ENCODE data around the gene GRPEL1.

Gene GRPEL1

DNA sequence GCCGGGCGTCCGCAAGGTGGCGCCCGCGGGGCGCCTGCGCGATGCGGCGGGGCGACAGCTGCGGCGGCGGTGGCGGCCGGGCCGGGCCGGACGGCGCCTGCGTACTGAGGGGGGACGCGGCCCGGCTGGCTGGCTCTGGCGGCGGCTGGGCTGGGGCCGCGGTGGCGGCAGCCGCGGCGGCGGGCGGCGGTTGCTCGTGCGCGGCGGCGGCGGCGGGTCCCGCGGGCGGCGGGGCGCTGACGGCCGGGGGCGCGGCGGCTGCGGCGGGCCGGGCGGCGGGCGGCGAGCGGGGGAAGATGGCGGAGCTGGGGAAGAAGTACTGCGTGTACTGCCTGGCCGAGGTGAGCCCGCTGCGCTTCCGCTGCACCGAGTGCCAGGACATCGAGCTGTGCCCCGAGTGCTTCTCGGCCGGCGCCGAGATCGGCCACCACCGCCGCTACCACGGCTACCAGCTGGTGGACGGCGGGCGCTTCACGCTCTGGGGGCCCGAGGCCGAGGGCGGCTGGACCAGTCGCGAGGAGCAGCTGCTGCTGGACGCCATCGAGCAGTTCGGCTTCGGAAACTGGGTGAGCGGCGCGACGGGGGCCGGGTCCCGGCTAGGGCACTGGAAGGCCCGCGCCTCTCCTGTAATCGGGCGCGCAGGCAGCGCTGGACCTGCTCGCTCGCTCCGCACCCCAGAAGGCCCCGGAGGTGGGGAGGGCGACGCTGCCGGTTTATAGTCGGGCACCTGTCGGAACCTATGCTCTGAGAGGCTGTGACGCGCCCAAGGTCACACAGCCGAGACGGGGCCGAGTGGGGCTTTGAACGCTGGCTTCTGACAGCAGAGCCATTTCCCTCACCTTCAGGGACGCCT is 24.4 kb downstream of the GRPEL1 start, which contains the start of gene TADA2B:
TADA2B (plus strand) TSS at position 89 of the 853 bp plus-strand sequence; CDS start at position 297, 208 bp downstream.
- no peak for FAIRE-seq

GRCh38 chr4:7042503-7043283 is 25.2 kb downstream of the GRPEL1 start:
- FAIRE-seq: peak; percentile 72

DNA sequence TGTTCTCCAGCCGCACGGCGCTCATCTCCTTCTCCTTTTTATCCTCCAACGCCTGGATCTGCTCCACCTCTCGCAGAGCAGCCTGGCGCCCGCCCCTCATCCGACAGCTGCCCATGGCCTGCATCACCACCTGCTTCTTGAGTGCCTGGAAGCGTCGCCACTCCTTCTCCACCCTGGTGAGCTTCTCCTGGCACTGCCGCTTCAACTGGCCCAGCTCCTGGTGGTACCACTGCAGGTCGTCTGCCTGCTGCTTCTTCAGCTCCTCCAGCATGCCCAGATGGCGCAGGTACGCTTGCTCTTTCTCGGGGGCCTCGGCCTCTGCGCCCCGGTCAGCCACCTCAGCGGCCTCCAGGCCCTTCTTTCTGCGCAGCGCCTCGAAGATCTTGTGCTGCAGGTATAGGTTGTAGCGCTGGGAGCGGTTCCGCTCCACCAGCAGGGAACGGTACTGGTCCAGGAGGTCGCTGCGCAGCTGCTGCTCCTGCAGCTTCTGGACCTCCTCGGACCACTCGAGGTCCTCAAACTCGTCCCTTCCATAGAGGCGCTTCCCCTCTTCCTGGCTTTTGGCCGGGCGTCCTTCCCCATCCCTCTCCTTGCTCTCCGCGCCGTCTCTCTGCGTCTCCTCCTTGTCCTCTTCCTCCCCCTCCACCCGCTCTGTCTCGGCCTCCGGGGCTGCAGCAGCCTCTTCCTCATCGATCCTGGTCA is 25.9 kb downstream of the GRPEL1 start:
- no peak for FAIRE-seq

- no peak for FAIRE-seq
These were observed 26.6 kb downstream of the GRPEL1 start for GRCh38 chr4:7041246-7041645.

GRCh38 chr4:7040765-7041164 is 27.1 kb downstream of the GRPEL1 start:
- FAIRE-seq: no peak

GRCh38 chr4:7037425-7037824 is 30.4 kb downstream of the GRPEL1 start:
- no peak for FAIRE-seq

- FAIRE-seq: no peak
These were observed 33.4 kb downstream of the GRPEL1 start for GRCh38 chr4:7034262-7035081.

- no peak for FAIRE-seq
These were observed 35.3 kb downstream of the GRPEL1 start for GRCh38 chr4:7032596-7032995.

DNA sequence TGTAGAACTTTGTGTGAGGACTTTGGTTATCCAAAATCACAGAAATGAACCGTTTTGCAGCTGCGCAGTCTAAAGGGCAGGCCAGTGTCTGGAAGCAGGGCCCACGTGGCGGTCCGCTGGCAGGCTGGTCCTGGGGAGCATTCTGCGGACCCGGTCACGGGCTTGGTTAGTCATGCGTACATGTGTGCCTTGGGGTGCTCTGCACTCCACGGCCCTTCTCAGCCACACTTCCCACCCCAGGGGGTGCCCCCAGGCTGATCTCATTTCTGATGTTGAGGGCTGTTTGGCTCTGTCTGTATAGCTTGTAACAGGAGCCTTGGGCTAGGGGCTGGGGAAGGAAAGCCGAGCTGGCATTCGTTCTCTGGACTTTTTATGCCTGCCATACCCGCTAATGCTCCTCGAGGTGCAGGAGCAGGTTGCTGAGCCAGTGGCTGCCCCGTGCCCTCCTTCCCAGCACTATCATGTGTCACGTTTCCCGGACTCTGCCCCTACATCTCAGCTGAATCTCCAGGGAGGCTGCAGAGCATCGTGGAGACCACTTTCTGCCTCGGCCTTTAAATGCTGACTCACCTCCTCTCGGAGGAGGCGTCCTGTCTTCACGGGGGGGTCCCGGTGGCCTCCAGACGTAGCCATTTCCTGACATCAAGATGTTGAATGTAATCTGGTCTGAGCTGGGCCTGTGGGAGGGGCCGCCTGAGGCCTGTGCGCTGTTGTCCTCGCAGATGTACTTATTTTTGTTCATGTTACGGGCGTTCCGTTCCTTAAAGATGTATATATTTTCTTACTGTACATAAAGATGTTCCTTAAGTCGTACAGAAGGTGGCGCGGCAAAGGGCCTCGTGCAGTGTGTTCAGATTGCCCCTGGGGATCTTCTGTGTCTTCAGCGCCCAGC is 36.1 kb downstream of the GRPEL1 start:
- no peak for FAIRE-seq

DNA sequence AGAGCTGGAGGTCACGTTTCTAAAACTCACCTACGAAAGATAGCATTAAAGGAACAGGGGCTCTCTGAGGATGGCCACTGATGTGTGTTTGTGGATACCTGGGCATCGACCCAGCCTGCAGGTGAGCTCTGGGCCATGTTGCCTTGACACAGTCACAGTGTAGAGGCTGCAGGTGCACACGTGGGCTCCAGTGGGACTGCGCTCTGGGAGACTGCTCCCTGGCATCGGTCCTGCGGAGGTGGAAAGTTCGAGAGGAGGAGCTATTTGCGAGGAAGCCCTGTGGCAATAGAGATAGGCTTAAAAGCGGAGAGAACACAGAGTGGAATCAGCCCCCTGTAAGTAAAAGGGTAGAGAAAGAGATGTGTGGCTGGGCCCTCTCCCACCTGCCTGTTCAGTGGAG is 37.0 kb downstream of the GRPEL1 start:
- FAIRE-seq: no peak

DNA sequence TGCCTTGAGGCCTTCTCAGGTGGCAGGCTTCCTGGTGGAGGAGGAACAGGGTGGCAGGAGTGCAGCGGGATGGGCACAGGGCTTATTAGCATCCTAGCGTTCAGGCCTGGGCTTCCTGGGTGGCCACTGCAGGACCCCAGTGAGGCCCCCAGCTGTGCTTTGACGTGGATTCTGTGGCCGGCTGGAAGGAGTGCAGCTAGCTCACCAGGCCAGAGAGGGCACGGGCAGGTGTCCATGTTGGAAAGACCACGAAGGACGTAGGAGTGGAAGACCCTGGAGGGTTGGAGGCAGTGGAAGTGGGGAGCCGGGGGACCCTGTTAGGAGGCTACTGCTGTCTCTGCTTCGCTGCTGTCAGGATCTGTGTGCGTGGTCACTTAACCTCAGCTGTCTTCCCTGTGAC is 37.9 kb downstream of the GRPEL1 start:
- FAIRE-seq: no peak

- no peak for FAIRE-seq
These were observed 38.7 kb downstream of the GRPEL1 start for GRCh38 chr4:7029212-7029611.

DNA sequence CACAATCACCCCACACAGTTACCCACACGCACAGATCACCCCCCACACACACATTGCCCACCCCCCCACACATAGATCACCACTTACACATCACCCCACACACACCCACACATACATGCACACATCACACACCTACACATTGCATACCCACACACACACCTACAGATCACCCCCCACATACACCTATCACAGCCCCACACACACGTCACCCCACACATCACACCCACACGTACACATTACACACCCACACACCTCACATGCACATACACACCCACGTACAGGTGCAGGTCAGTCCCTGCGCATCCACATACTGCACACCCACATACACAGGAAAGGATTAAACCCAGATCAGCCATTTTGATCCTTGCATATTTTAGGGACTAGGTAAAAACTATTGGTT is 40.0 kb downstream of the GRPEL1 start:
- no peak for FAIRE-seq

- FAIRE-seq: no peak
These were observed 40.6 kb downstream of the GRPEL1 start for GRCh38 chr4:7027284-7027683.

- no peak for FAIRE-seq
These were observed 41.8 kb downstream of the GRPEL1 start for GRCh38 chr4:7026107-7026506.

GRCh38 chr4:7025040-7025602 is 42.7 kb downstream of the GRPEL1 start:
- FAIRE-seq: no peak

- FAIRE-seq: no peak
These were observed 43.5 kb downstream of the GRPEL1 start for GRCh38 chr4:7024336-7024890.

DNA sequence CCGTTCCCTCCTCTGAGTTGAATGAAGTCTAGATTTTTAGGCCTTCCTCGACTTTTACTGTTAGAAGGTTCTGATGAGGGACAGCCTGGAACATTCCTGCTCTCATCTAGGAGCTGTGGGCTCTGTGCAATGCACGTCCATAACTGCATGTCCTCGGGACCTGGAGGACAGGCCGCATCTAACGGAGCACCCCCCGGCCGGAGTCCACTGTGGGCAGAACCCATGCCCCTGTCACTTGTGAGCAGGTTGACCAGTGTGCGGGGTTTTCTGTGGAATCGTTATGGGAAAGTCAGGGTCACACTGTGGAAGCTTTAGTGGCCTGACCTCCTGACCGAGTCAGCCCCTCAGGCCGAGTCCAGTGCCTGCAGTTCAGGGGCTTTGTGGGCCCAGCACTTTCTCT is 44.0 kb downstream of the GRPEL1 start:
- FAIRE-seq: no peak

- FAIRE-seq: no peak
These were observed 44.4 kb downstream of the GRPEL1 start for GRCh38 chr4:7023486-7023885.

DNA sequence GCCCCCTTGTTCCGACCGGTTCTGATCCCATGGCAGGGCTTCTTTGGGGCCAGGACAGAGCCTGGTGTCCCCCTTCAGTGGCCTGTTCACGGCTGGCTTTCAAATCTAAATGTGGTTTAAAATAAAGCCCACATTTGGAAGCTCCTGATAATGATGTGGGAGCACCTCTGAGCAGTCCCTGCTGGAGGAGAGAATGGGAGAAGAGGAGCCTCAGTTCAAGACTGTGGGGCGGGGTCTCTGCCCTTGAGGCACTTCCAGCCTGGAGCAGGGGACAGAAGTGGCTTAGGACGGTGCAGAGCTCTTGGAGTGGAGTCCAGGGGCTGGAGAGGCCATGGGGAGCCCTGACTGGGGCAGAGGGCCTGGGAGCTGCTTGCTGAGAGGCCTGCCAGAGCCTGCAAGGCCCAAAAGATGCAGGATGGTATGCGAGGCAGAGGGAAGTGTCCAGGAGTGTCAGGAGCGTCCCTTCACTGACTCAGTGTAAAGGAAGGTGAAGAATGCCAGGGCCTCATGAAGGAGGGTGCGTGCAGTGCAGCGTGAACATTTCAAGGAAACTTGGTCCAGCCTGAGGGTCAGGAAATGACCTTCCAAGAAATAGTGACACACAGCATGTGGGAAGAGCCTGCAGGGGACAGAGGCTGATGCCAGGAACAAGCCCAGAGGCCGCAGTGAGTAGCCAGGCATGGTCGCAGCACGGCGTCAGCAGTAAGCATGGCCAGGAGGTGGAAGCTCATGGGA is 45.8 kb downstream of the GRPEL1 start:
- no peak for FAIRE-seq
